Measurements from ENCODE around the gene RNU6-1.
A peak's percentile ranks its signal among the peaks of the same experiment; 100 is the strongest.

The RNU6-1 gene

GRCh38 chr15:67845974-67846373 lies 6.1 kb upstream of the RNU6-1 start (continued):
- TF ChIP-seq SNAI2 (CRISPR knock-in tag; IDR thresholded peaks at IDR 0.05) (no peak), ZFP3 (CRISPR knock-in tag; IDR thresholded peaks at IDR 0.05) (no peak), ZNF70 (CRISPR knock-in tag; IDR thresholded peaks at IDR 0.05) (no peak)

- ATAC-seq: no peak
- TF ChIP-seq TOX (CRISPR knock-in tag; IDR thresholded peaks at IDR 0.05; ENCODE audit: borderline replicate concordance) (no peak), ARNTL (CRISPR knock-in tag; IDR thresholded peaks at IDR 0.05; ENCODE audit: borderline replicate concordance, low read depth) (no peak), POU6F1 (CRISPR knock-in tag; IDR thresholded peaks at IDR 0.05; ENCODE audit: borderline replicate concordance, low read depth) (no peak), SNAI2 (CRISPR knock-in tag; IDR thresholded peaks at IDR 0.05) (no peak), GLIS3 (CRISPR knock-in tag; IDR thresholded peaks at IDR 0.05) (no peak), CSRNP3 (CRISPR knock-in tag; IDR thresholded peaks at IDR 0.05) (no peak), ZNF565 (CRISPR knock-in tag; conservative IDR thresholded peaks at IDR 0.05; ENCODE audit: low read depth) (no peak)
Observed at GRCh38 chr15:67843571-67844387, 3.9 kb upstream of the RNU6-1 start.

GRCh38 chr15:67843092-67843501 lies 3.3 kb upstream of the RNU6-1 start:
- ATAC-seq: no peak
- TF ChIP-seq ZC3H10 (CRISPR knock-in tag; IDR thresholded peaks at IDR 0.05) (no peak), CSRNP3 (CRISPR knock-in tag; IDR thresholded peaks at IDR 0.05) (no peak), ESRRG (CRISPR knock-in tag; IDR thresholded peaks at IDR 0.05) (no peak), ARNTL (CRISPR knock-in tag; IDR thresholded peaks at IDR 0.05; ENCODE audit: borderline replicate concordance, low read depth) (no peak), ZNF8 (CRISPR knock-in tag; IDR thresholded peaks at IDR 0.05) (no peak), ZFP30 (CRISPR knock-in tag; IDR thresholded peaks at IDR 0.05) (no peak)

- no peak for ATAC-seq
- TF ChIP-seq TCF4 (CRISPR knock-in tag; IDR thresholded peaks at IDR 0.05; ENCODE audit: borderline replicate concordance) (no peak), ZFP30 (CRISPR knock-in tag; IDR thresholded peaks at IDR 0.05) (no peak), ZNF565 (CRISPR knock-in tag; conservative IDR thresholded peaks at IDR 0.05; ENCODE audit: low read depth) (no peak), PATZ1 (CRISPR knock-in tag; IDR thresholded peaks at IDR 0.05; ENCODE audit: borderline replicate concordance) (no peak), ZNF8 (CRISPR knock-in tag; IDR thresholded peaks at IDR 0.05) (no peak)
Observed at GRCh38 chr15:67841513-67841762, 1.6 kb upstream of the RNU6-1 start.

GRCh38 chr15:67840749-67841512 lies 1.1 kb upstream of the RNU6-1 start:
- ATAC-seq: peak; percentile 63; the same call in 2 of the 3 replicates
- TF ChIP-seq ISL1 (CRISPR knock-in tag; IDR thresholded peaks at IDR 0.05) (no peak), ZNF70 (CRISPR knock-in tag; IDR thresholded peaks at IDR 0.05) (peak; percentile 75)

- TF ChIP-seq ZFP3 (CRISPR knock-in tag; IDR thresholded peaks at IDR 0.05) (no peak), TSHZ2 (CRISPR knock-in tag; IDR thresholded peaks at IDR 0.05) (no peak), PATZ1 (CRISPR knock-in tag; IDR thresholded peaks at IDR 0.05; ENCODE audit: borderline replicate concordance) (no peak), BACH2 (CRISPR knock-in tag; IDR thresholded peaks at IDR 0.05; ENCODE audit: borderline replicate concordance) (no peak)
- ATAC-seq: peak; percentile 61
Observed at GRCh38 chr15:67839499-67839928, 331 bp downstream of the RNU6-1 start.
